ENCODE data around the gene NTHL1. TPM values are rescaled to one million over a fixed set of nuclear protein-coding genes. Genes with fewer than 3 reads are reported as not detected.
A peak's percentile ranks its signal among the peaks of the same experiment; 100 is the strongest.

Gene NTHL1
- total and polyA plus RNA-seq, 2 of the 13 experiments (the other 11 are each of a cell fraction or from before 2014, with no cell fraction given) = 47.5 to 64.9 TPM

- 0 out of 2 replicates have a peak, but pooled peaks have one; percentile 4 for TF ChIP-seq ZNF142 (CRISPR knock-in tag; IDR thresholded peaks at IDR 0.05)
- 0 out of 2 replicates have a peak, but pooled peaks have one; percentile 41 for TF ChIP-seq ZNF607 (CRISPR knock-in tag; IDR thresholded peaks at IDR 0.05; ENCODE audit: borderline replicate concordance)
- TF ChIP-seq ARNT2 (CRISPR knock-in tag; IDR thresholded peaks at IDR 0.05; ENCODE audit: low read depth) = no peak
- TF ChIP-seq ZNF687 (CRISPR knock-in tag; IDR thresholded peaks at IDR 0.05) = peak; percentile 91
- TF ChIP-seq ZNF326 (CRISPR knock-in tag; IDR thresholded peaks at IDR 0.05; ENCODE audit: borderline replicate concordance) = no peak
- 0 out of 2 replicates have a peak, but pooled peaks have one; percentile 5 for TF ChIP-seq ZBTB39 (CRISPR knock-in tag; IDR thresholded peaks at IDR 0.05)
Observed at GRCh38 chr16:2033057-2033908, 14.4 kb downstream of the NTHL1 start (continued).
